Activated naive CD4-positive, alpha-beta T cell treated with anti-CD3 and anti-CD28 coated beads, Interleukin-2, amount 10 ng/mL, durations not matched to agents 7 days and 5 days (primary cell): ENCODE results near the gene CBY3.
"Not testable (repeated sequence)": the region's sequence is repeated elsewhere in the genome, so short reads cannot be mapped to it uniquely, and the experiment has no call there.

Experiments used
- CTCF ChIA-PET: fragments of 350-600 bp; sonication (Branson Sonifier 250); formaldehyde crosslinking; loops from one replicate; lab custom pipeline; 2021; ENCODE audit warnings: antibody characterized with exemption; lab: Charles Lee
- DNase-seq: peaks from one replicate; pipeline ENCODE4 v3.0.0-alpha.2; 2020
- H3K27ac Mint-ChIP-seq: one replicate; pipeline ENCODE4 v1.8.0; 2021; ENCODE audit warnings: mild to moderate bottlenecking, moderate library complexity, mixed read lengths
- H3K27me3 Mint-ChIP-seq: one replicate; pipeline ENCODE4 v1.8.0; 2021; ENCODE audit warnings: mild to moderate bottlenecking, mixed read lengths
- H3K36me3 Mint-ChIP-seq: one replicate; pipeline ENCODE4 v1.8.0; 2021; ENCODE audit warnings: mixed read lengths
- H3K4me1 Mint-ChIP-seq: one replicate; pipeline ENCODE4 v1.8.0; 2021; ENCODE audit warnings: mixed read lengths
- H3K4me3 Mint-ChIP-seq: one replicate; pipeline ENCODE4 v1.8.0; 2021; ENCODE audit warnings: mild to moderate bottlenecking, moderate library complexity, mixed read lengths
- H3K9me3 Mint-ChIP-seq: one replicate; pipeline ENCODE4 v1.8.0; 2021; ENCODE audit warnings: mixed read lengths

Gene CBY3

DNA sequence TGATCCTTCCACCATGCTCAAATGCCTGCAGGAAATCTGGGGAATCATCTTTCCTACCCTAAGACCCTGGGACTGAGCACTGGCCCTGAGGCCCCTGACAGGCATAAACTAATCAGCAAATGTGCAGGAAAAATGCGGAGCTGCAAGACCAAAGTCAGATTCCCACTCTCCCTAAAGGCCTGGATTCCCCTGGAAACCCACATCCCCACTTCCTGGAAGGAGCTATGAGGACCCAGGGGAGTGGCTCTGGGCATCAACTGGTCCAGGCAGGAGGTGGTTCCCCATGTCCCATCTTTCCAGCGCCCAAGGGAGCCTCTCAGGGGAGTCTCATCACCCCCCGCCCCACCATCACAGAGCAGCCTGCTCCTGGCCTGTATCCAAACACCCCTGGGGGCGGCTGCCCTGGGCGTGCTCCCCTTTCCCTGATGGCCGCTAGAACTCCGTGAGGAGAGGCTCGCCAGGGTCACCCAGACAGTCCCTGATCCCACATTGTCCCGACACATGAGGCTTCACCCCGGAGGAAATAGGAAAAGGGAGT, 31.6 kb downstream of the CBY3 start:
- H3K4me3 Mint-ChIP-seq, H3K9me3 Mint-ChIP-seq, H3K36me3 Mint-ChIP-seq, H3K27ac Mint-ChIP-seq, DNase-seq, H3K4me1 Mint-ChIP-seq, CTCF ChIA-PET: not testable (repeated sequence)
- peaks cover 32% of the 10 kb centered on the region for H3K27me3 Mint-ChIP-seq

DNA sequence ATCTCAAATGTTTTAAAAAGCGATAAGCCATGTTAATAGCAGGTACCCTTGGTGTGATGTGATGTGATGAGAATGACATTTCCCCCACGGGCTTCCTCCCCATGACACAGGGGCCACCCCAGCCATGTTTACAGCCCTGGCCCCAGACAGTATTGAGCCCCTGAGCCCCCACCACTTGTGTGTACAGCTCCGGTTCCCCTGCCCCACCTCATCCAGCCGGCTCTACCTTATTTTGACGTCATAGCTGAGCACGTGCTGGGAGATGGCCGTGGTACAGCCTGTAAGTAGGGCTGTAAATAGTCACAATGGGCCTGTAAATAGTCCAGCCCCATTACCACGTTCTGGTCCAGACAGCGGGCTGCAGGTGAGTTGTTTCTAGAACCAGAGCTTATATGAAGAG, 32.4 kb downstream of the CBY3 start:
- H3K4me3 Mint-ChIP-seq, result no peak overlapping the region
- H3K36me3 Mint-ChIP-seq, result no peaks in the 10 kb centered on the region
- DNase-seq, result no peak
- CTCF ChIA-PET, result no interaction called here
- H3K4me1 Mint-ChIP-seq, result no peaks in the 10 kb centered on the region
- H3K27ac Mint-ChIP-seq, result no peak overlapping the region
- H3K27me3 Mint-ChIP-seq, result peaks cover 28% of the 10 kb centered on the region
- no peaks in the 10 kb centered on the region for H3K9me3 Mint-ChIP-seq

DNA sequence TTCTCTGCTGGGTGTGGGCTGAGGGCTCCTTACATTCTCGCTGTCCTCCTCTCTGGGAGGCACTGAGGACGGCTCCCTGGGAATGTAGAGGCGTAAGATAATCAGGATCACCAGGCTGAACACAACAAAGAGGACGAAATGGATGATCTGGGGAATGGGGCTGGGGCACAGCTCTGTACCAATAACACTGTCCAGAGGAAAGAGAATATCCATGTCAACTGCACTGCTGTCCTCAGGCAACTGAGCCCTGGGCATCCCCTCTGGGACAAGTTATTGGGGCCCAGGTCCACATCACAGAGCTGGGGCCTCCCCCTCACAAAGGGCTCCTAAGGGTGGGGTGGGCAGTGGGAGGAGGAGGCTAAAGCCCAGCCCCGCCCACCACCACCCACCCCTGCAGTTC, 36.1 kb downstream of the CBY3 start:
- H3K27me3 Mint-ChIP-seq, result peaks cover 23% of the 10 kb centered on the region
- DNase-seq, H3K27ac Mint-ChIP-seq, H3K4me3 Mint-ChIP-seq, CTCF ChIA-PET, H3K36me3 Mint-ChIP-seq, H3K9me3 Mint-ChIP-seq, H3K4me1 Mint-ChIP-seq: not testable (repeated sequence)

GRCh38 chr5:179643141-179643920, 37.5 kb downstream of the CBY3 start:
- H3K27ac Mint-ChIP-seq, DNase-seq, H3K36me3 Mint-ChIP-seq, H3K4me3 Mint-ChIP-seq, H3K4me1 Mint-ChIP-seq, H3K9me3 Mint-ChIP-seq, CTCF ChIA-PET: not testable (repeated sequence)
- H3K27me3 Mint-ChIP-seq, result peaks cover 25% of the 10 kb centered on the region

DNA sequence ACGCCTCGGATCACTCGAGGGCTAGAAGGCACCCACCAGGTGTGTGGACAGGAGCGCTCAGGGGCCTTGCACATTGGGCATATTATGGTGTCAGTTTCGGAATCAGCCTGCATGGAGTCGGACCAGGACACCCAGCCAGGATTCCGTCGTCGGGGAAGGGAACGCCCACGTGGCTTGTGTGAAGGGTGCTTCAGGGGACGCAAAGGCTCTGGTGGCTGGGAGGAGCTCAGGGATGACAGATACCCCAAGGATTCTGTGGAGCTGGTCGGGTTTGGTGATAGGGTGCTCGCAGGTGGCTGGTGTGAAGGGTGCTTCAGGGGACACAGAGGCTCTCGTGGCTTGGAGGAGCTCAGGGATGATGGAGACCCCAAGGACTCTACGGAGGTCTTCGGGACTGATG, 38.2 kb downstream of the CBY3 start:
- CTCF ChIA-PET, H3K36me3 Mint-ChIP-seq, DNase-seq, H3K27ac Mint-ChIP-seq, H3K4me3 Mint-ChIP-seq, H3K9me3 Mint-ChIP-seq, H3K4me1 Mint-ChIP-seq: not testable (repeated sequence)
- H3K27me3 Mint-ChIP-seq, result peaks cover 25% of the 10 kb centered on the region

DNA sequence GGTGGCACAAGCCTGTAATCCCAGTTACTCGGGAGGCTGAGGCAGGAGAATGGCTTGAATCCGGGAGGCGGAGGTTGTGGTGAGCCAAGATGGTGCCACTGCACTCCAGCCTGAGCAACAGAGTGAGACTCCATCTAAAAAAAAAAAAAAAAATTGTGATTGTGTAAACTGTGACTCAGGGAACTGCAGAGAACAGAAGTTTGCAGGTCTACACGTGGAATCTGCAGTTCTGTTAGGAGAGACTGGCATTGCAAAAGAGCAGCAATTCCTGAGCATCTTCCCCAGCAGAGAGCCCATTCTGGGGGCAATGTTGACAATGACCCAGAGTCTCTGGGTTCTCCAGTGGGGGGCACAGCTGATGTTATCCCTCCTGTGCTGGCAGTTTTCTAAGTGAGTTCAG, 39.1 kb downstream of the CBY3 start:
- H3K4me3 Mint-ChIP-seq, H3K4me1 Mint-ChIP-seq, H3K36me3 Mint-ChIP-seq, CTCF ChIA-PET, DNase-seq, H3K9me3 Mint-ChIP-seq, H3K27ac Mint-ChIP-seq: not testable (repeated sequence)
- H3K27me3 Mint-ChIP-seq, result peaks cover 25% of the 10 kb centered on the region

DNA sequence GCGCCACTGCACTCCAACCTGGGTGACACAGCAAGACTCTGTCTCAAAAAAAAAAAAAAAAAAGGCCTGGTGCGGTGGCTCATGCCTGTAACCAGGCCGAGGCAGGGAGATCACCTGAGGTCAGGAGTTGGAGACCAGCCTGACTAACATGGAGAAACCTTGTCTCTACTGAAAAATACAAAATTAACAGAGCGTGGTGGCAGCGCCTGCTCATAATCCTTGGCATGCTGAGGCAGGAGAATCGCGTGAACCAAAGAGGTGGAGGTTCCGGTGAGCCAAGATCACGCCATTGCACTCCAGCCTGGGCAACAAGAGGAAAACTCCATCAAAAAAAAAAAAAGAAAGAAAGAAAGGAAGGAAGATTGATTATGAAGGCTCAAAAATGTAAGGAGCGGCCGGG, 41.5 kb downstream of the CBY3 start:
- H3K36me3 Mint-ChIP-seq, CTCF ChIA-PET, DNase-seq, H3K4me3 Mint-ChIP-seq, H3K27ac Mint-ChIP-seq, H3K4me1 Mint-ChIP-seq, H3K9me3 Mint-ChIP-seq: not testable (repeated sequence)
- peaks cover 12% of the 10 kb centered on the region for H3K27me3 Mint-ChIP-seq

- H3K9me3 Mint-ChIP-seq, H3K27ac Mint-ChIP-seq, H3K4me1 Mint-ChIP-seq, CTCF ChIA-PET, H3K4me3 Mint-ChIP-seq, H3K36me3 Mint-ChIP-seq, DNase-seq, H3K27me3 Mint-ChIP-seq: not testable (repeated sequence)
Measured at GRCh38 chr5:179634370-179635172, 46.3 kb downstream of the CBY3 start.

DNA sequence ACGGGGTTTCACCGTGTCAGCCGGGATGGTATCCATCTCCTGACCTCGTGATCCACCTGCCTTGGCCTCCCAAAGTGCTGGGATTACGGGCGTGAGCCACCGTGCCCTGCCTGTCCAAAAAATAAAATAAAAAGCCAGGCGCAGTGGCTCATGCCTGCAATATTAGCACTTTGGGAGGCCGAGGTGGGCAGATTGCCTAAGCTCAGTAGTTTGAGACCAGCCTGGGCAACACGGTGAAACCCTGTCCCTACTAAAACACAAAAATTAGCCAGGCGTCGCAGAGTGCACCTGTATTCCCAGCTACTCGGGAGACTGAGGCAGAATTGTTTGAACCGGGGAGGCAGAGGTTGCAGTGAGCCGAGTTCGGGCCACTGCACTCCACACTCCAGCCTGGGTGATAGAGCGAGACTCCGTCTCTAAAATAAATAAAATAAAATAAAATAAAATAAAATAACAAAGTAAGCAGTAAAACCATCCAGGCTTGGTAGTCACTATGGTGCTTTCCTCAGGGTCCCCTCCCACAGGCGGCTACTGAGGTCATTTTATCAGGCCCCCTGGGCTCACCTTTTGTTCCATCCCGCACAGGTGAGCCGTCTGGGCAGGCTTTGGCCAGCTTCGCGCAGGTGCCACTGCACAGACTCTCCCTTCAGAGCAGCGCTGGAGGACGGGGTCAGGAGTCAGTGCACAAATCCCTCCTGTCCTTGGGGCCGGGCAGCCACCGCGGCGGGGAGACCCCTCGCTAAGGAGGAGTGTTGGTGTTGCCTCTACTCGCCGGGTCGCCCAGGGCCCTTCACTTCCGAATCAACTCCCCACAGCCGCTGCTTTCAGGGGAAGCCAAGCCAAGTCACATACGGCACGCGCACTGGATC, 47.1 kb downstream of the CBY3 start:
- CTCF ChIA-PET, result interaction anchor here (0.6 to 1.6 kb wide), 2 partner anchors 10 to 71 kb away, joined by 3 to 9 read pairs; partner anchors contain the start of gene HNRNPH1
- DNase-seq, H3K4me1 Mint-ChIP-seq, H3K27me3 Mint-ChIP-seq, H3K9me3 Mint-ChIP-seq, H3K36me3 Mint-ChIP-seq, H3K27ac Mint-ChIP-seq: not testable (repeated sequence)
- H3K4me3 Mint-ChIP-seq, result peak overlapping the region; percentile 62
